ENCODE data around the gene LGR4. TPM values are rescaled to one million over a fixed set of nuclear protein-coding genes. Genes with fewer than 3 reads are reported as not detected.

LGR4 gene
- polyA plus RNA-seq, 4 donors = 120 to 160 (median 134) TPM

DNA sequence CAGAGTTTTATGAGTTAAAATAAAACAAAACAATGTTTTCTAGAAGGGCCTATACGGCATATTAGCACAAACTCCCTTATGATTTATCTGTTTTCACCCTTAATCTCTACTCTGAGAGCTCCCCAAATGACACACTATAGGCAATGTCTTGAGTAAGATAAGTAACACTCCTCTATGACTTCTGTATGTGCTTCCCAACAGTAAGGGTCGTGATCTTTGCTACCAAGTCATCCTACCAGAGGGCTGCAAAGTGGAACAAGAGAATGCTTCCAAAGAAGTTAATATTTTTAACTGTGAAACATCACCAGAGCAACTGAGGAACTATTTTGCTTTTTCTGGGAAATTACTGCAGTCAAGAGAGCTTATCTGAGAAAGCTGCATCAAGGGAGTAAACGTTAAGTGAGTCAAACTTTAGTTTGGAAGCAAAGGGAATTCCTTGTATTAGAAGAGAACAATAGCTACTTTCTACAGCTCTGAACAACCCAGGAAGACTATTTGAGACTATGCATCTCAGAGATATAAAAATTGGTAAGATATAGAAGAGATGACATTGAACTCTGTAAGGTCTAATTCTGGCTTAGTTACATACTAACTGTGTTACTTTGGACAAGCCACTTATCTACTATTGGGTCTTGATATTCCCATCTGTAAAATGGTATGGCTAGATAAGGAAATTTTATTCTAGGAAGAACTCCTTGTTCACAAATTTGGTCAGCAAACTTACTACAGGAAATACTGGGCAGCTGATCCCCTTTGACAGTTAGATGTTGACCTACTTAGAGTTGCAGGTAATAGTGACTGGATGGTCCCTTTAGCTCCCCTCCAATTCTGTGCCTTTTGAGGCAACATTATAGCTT is 65.9 kb downstream of the LGR4 start:
- DNase-seq (ENCODE audit: low read depth in 4 of 4, low spot score in 2 of 4) = no peak

DNA sequence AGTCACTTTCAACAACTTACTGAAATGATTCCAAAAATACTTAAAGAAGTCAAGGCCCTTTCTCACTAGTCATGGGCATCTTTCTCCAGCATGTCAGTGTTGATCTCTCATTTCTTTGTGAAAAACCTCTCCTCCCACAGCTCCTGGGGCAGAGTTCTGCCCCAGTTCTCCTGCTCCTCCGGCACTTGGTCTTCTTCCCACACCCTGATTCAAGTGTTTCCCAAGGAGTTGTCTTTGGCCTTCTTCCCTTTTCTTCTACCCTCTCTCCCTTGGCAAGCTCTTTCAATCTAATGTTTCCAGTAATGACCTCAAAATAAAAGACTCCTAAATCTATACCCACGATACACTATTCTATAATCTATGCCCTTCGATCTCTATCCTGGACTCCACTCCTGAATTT is 67.5 kb downstream of the LGR4 start:
- DNase-seq (ENCODE audit: low read depth in 4 of 4, low spot score in 2 of 4) = no peak

DNA sequence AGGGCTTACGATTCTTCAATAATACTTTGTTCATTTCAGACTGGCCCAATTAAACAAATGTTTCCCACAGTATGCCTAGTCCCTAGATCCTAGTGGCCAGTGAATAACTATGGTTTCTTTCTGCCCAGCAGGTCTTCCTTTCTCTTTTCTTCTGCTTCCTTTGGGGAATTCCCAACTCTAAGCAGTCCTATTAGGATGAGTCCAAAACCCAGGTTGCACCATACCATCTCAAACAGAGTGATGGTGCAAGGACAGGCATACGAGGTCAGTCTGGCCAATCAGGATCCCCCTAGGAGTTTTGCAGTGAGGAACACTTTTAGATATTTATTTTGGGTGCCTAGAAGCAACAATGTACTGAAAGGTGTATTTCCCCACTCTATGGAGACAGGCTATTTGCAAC is 68.2 kb downstream of the LGR4 start:
- no peak for DNase-seq (ENCODE audit: low read depth in 4 of 4, low spot score in 2 of 4)

DNA sequence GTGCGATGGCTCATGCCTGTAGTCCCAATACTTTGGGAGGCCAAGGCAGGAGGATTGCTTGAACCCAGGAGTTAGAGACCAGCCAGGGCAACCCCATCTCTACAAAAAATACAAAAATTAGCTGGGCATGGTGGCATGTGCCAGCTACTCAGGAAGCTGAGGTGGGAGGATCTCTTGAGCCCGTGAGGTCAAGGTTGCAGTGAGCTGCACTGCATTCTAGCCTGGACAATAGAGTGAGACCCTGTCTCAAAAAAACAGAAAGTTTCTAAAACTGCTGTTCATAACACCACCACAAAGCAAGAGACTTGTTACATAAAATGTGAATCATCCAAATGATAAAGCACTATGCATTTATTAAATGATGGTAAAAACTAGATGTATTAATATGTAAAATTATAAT is 69.4 kb downstream of the LGR4 start:
- no peak for DNase-seq (ENCODE audit: low read depth in 4 of 4, low spot score in 2 of 4)

DNA sequence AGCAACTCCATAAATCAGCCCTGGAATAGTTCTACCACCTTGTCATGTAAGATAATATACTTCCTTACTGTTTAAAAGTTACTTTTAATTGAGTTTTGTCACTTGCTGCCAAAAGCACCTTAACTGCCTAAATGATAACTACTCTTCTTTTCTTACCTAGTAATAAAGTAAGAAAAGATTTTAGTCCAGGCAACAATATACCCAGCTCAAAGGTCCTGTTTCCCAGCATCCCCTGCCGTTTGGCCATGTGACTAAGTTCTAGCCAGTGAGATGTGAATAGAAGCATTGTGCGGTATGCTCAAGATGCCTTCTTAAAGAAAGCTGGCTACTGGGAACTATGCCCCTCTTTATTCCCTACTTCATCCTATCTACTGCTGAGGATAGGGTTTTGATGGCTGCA is 70.1 kb downstream of the LGR4 start:
- DNase-seq (ENCODE audit: low read depth in 4 of 4, low spot score in 2 of 4) = no peak

DNA sequence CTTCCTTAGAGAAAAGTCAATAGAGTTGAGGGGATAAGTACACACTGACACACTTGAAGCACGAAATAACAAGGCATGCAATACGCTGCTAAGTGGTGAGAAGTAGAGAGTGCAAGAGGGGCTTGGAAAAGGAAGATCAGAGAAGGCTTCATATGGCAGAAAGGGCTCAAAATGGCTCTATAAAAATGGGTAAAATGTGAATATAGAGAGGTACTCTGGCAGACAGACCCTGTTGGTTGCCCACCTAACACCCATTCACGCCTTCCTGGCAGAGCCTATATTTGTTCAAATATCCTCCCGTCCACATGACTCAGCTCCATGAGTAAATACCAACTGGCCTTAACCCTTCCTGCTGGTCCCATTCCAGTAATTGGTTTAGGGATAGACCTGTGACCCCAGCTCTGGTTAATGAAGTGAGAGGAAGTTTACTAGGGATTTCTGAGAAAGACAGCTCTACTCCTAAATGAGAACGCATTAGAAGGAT is 70.7 kb downstream of the LGR4 start:
- no peak for DNase-seq (ENCODE audit: low read depth in 4 of 4, low spot score in 2 of 4)

DNA sequence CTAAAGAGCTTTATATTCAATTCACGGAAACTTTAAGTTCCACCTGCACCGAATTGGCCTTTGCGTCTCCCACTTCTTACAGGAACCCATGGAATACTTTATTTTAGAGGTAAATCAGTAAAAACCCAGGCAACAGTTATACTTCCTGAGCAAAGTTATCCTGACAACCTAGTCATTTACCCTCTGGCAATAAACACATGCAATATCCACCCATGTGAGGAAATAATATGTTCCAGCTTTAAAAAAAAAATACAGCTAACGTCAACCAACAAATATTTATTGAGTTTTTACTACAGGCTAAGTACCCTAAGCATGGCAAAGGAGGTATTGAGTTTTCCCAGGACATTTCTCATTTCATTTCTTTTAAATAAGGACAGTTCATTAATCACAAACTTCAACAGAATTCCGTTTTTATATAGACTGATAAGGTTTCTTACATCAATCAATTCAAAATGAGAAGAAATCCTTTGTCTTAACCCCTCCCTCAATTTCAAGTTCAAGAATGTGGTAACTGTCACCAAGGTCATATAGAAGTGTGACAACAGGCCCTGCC is 71.2 kb downstream of the LGR4 start:
- no peak for DNase-seq (ENCODE audit: low read depth in 4 of 4, low spot score in 2 of 4)

DNA sequence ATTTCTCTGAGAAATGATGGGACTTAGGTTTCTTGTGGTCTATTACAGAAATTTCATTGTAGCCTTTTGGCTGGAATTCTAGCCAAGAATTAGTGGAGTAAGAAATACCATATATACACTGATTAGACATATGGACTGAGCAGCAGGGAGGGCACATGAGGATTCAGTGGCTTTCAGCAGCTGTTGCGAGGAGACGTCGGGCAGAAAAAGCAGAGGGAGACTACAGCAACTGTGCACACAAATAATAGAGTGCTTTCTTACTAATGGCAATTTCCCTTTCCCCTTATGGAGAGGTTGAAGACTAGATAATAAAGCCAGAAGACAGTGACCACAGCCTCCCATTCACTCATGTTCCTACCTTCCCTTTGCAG is 74.2 kb downstream of the LGR4 start:
- no peak for DNase-seq (ENCODE audit: low read depth in 4 of 4, low spot score in 2 of 4)

DNA sequence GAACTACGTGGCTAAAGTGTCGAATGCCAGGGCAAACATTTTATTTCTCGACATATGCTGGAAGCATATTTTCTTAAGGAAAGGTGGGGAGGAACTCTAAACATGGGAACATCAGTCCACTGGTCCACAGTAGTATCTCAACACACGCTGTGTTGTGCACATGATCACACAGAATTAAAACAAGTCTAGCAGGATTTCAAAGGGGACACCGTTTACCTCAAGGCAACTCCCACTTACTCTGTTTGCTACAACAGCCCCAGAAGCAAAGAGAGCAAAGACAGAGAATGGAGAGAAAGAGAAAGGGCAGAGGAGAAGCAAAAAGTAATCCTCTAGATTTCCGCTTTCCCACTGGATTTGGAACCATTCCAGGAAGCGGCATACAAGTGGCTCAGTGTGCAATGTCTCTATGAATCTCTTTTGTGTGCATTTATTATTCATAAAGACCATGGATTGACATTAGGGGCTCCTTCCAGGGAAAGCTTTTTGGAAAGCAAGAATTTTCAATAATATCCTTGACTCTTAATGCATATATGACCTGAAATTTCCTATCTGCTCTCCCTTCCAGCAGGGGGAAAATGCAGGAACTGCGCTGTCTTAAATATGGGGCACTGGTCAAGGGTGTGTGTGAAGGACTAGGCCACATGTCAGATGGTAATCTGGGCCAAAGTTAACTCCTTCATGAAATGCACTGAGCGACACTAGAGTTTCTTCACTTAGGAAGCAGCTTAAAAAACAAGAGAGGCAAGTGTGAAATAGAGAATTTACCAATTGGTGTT is 74.8 kb downstream of the LGR4 start:
- DNase-seq (ENCODE audit: low read depth in 4 of 4, low spot score in 2 of 4) = no peak

DNA sequence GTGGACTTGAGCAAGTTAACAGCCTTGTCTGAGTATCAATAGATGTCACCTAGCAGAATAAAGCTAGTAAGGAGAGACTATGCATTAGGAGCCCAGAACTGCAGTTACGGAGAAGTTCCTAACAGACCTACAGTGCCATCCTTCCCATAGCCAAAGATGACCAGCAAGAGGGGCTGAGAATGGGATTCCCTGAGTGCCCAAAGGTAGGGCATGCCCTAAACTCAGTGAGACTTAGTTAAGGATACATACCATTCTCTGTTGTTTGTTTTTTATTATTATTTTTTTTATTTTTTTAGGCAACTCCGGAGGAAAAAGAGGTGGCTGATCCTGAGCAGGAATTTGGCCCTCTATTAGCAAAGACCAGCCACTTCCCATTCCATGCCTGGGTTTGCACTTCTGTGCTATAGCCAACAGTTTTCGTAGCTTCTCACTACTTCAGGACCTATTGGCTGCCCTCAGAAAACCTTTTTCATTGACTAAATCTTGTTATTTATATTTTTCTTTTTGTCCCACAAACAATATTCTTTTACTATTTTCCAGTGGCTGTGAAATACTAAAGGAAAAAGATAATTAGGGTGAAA is 76.2 kb downstream of the LGR4 start:
- DNase-seq (ENCODE audit: low read depth in 4 of 4, low spot score in 2 of 4) = no peak

DNA sequence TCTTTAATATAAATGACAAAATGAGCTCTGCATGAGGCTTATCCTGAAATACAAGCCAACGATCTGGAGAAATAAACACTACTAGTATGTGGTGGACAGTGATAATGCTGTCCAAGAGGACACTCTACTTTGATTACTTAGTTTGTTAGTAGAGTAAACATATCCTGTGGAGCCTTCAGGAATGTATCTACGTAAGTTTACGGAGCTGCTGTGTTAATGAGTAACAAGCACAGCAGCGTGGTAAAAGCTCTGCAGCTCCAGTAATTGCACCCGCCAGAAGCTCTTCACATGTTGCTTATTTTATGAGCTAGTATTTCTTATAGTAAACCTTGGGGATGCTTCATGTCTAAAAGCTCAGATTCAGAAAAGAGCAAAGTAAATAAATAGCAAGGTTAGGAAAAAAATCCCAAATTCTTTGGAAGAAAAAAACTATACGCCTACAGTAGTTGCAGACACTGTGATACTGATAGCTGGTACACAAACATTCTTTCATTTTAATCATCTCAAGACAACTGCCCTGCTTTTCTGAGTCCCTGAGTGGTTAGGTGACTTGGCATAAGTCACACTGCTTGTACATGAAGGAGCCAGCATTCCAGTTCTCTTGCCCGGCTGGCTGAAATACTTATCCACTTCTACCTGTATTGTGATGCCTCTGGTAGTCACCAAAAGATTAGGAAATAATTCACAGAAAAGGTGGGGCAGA is 76.9 kb downstream of the LGR4 start:
- peak in 1 of 4 donors; percentile 64 for DNase-seq (ENCODE audit: low read depth in 4 of 4, low spot score in 2 of 4)

DNA sequence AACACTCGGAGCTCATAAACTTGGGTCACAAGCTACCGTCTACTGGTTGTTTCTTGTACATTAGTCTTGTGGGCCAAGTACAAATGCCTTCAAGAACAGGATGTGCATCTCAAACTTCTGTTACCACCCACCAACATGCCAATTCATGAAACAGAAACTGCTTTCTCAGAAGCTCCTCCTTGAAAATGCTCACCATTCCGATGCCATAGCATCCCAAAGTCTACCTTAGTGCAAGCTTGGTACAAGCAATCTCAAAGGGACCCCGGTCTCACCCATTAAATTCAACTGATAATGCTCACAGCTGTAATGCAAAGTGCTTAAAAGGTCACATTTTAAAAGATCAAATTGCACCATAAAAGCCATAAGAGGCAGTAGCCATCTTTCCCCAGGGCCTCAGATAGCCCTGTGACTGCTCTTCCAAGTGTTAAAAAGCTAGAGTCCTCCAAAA is 77.8 kb downstream of the LGR4 start:
- no peak for DNase-seq (ENCODE audit: low read depth in 4 of 4, low spot score in 2 of 4)

DNA sequence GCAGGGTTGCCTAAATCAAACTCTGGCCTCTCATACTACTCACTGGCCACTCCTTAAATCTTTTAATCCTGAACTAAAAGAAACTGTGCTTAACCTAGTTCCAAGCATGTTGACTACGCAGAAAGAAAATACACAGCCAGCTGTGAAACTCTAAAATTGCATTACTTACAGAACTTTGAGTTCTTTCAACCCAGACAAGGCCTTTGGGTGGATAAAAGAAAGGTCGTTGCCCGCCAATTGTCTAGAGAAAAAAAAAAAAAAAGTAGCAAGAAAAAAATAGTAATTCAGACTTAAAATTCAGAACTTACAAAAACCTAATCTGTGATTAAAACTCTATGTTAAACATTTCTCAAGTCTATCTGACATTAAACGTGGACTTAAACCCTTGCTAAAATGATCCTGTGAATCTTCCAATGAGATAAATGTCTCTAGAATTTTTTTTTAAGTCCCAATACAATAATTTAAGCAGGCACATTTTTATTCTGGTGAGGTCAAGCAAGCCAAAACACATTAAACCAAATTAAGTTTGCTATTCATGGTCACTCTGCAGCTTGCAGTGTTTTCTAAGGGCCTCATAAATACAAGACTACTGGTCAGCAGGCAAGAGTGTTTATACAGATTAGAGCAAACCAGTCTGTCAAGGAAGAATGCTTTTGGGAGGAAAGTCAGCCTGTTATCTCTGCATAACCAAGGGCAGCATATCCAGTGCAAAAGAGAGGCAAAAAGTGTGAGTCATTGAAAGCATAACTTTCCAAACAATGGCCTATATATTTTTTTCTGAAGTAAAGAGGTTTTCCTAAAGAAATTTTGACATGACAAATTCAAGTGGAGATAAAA is 80.1 kb downstream of the LGR4 start:
- DNase-seq (ENCODE audit: low read depth in 4 of 4, low spot score in 2 of 4) = peak in 1 of 4 donors; percentile 36

DNA sequence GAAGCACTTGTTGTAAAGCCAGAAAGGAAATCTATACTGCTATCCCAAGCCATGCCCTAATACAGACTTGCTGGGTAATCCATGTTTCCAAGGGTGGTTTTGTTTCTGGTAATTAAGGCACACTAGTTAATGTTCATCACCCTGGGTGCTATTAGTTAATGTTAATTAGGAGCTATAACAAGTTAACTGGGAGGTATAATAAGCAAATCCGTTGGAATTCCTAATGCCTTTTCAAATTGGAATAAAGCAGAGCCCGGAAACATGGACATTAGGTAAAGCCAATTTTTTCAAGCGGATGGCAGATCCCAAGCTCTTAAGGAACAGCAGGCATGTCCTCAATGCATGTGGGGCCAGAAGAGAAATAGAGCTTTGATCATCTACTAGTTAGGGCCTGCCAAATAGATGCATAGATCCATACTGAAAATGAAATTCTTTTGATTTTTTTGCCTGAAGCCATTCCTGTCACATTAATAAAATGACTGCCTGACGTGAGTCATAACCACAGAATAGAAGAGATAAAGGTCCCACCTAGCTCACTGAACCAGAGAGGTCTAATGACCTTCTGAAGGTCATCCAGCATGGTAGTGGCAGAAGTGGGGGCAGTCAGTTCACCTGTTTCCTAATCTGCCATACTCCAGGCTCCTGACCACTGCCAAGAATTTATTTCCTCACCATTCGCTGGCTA is 81.1 kb downstream of the LGR4 start:
- no peak for DNase-seq (ENCODE audit: low read depth in 4 of 4, low spot score in 2 of 4)

DNA sequence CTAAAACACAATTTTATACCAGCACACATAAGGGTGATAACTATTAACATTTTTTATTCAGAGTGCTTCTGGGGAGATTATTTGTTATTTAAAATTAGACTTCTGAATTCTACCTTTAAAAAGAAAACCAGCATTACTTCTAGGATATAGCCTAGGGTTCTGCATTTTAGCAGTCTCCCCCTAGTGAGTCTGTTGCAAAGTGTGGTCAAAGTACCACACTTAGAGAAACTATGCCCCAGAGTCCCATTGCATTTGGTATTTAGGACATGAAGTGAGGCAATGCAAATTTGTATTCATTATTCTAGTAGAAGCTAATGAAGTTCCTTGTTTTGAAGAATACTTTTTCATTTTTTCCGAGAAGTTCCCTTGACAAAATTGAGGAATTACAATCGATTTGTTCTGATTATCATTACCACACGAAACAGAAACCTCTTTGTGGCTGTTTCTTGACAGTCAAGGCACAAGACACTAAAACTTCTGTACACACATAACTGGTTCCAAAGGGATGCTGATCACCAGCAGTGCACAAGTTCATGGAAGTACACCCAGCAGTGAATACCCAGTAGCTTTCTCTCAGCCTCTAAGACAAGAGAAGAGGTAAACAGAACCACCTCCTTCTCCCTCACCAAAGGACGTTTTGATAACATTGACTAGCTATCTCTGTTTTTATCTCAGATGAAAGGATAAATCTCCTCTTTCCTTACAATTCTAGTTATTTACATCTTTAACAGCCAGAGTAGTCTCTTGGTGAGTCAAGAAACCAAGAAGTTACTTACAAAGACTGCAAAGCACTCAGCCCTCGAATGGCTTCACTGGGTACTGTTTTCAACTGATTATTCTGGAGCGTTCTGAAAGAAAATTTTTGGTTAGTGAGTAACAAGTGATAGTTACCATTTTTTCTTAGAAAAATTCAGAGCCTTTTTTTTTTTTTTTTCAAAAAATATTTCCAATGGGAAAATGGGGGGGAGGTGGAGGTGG is 82.0 kb downstream of the LGR4 start:
- DNase-seq (ENCODE audit: low read depth in 4 of 4, low spot score in 2 of 4) = no peak

DNA sequence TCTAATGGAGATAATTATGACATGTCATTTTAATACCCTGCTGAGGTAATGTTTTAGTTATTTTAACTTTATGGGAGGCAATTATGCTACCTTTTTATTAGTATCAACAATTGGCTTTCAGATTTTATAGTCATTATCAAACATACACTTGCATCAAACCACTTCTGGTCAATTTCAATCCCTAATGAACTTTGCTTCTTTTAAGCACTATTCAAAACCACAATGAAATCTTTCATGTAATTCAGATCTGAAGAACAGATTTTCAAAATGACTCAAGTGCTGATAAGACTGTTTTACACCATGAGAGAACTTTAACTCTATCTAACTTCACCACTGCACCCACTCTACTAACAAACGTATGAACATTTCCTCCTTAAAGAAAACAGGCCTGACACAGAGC is 83.7 kb downstream of the LGR4 start:
- no peak for DNase-seq (ENCODE audit: low read depth in 4 of 4, low spot score in 2 of 4)

DNA sequence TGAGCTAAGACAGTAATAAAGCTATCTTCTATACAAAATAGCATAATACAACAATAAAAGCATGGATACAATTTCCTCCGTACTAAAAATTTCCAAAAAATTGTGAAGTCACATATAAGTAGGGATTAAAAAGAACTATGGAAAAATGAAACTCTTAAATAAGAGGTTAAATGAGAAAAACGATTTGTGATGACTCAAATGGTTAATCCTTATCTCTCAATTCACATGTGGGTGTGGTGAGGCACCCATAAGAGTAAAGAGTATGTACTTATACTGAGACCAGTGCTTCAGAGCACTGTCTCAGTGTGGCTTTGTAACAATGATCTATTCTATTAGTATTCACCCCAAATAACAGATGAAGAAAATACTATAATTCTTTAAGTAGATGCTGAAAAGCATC is 84.6 kb downstream of the LGR4 start:
- no peak for DNase-seq (ENCODE audit: low read depth in 4 of 4, low spot score in 2 of 4)

DNA sequence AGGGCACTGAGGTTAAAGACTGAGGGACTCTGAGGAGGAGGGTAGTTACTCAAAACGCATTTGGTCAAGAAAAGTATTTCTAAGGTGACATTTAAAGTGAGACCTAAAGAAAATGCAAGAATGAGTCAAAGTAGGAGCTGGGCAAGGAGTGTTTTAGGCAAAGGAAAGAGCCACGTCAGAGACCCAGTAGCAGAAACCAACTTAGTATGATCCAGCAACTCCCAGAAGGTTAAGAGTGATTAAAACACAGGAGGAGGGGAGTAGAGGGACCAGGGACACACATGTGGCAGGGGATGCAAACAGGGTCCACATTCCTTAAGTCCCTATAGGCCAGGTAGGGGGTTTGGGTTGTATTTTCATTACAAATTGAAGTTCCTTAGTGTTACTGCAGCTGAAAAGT is 85.2 kb downstream of the LGR4 start:
- no peak for DNase-seq (ENCODE audit: low read depth in 4 of 4, low spot score in 2 of 4)
